Measurements from ENCODE around the gene RTN4RL1. TPM values are rescaled to one million over a fixed set of nuclear protein-coding genes. Genes with fewer than 3 reads are reported as not detected.

The RTN4RL1 gene
- total and polyA plus RNA-seq, 7 experiments from 2014 or later: 0.19 to 1.5 (median 0.49) TPM; not detected in 2

DNA sequence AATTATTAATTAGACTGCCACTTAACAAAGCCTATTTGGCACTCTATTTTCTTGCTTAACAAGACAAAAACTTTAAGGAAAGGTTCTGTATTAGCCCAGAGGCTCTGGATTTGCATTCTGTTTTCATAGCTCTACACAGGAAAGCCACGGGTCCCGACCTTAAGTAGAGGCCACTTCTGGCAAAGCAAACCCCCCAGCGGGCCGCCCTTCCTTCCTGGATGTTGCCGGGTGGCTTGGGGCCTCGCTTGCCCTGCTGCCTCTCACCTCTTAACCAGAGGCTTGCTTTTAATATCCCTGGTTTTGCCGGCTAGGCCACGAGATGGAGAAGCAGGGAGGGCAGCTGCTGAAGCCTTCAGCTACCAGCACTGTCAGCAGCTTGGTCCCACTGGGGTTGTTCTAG, 4.4 kb downstream of the RTN4RL1 start:
- H3K27ac ChIP-seq (ENCODE audit: low read depth, low read length): no peak overlapping the region
- no peaks in the 10 kb centered on the region for H3K9me3 Mint-ChIP-seq
- no peak overlapping the region for H3K4me3 ChIP-seq (ENCODE audit: low read length)
- intact Hi-C loops (cut with micrococcal nuclease): loop anchor here in 1 of 2 donors (10.0 kb wide), 1 partner anchor 146 kb away; no protein-coding TSS in a partner anchor
- H3K27me3 ChIP-seq (ENCODE audit: control insufficient read depth in 2 of 2, insufficient read depth in 2 of 2, low read length in 2 of 2): peaks cover 3 to 6% of the 10 kb centered on the region in 2 donors
- no peaks in the 10 kb centered on the region for H3K36me3 ChIP-seq (ENCODE audit: control insufficient read depth in 2 of 3, insufficient read depth in 3 of 3, low read length in 3 of 3)
- no peak for ATAC-seq
- H3K27me3 Mint-ChIP-seq: peaks cover 4 to 56% (median 7%) of the 10 kb centered on the region in 5 donors
- H3K4me1 Mint-ChIP-seq: peaks cover 4 to 16% (median 12%) of the 10 kb centered on the region in 7 donors
- H3K9me3 ChIP-seq (ENCODE audit: control insufficient read depth in 2 of 3, low read length in 3 of 3): no peaks in the 10 kb centered on the region
- POLR2A ChIA-PET: no interaction called here
- no peak for DNase-seq
- CTCF ChIA-PET: interaction anchor here (0.5 kb wide), 1 partner anchor 34 kb away, joined by 6 read pairs; no protein-coding TSS in a partner anchor
- no peak overlapping the region for H3K4me3 Mint-ChIP-seq
- peaks cover 7 to 14% of the 10 kb centered on the region in 2 donors for H3K4me1 ChIP-seq (ENCODE audit: control insufficient read depth in 2 of 2, insufficient read depth in 2 of 2, low read length in 2 of 2)
- H3K27ac Mint-ChIP-seq: peak overlapping the region in 1 of 9 donors; percentile 55
- H3K36me3 Mint-ChIP-seq: no peaks in the 10 kb centered on the region

DNA sequence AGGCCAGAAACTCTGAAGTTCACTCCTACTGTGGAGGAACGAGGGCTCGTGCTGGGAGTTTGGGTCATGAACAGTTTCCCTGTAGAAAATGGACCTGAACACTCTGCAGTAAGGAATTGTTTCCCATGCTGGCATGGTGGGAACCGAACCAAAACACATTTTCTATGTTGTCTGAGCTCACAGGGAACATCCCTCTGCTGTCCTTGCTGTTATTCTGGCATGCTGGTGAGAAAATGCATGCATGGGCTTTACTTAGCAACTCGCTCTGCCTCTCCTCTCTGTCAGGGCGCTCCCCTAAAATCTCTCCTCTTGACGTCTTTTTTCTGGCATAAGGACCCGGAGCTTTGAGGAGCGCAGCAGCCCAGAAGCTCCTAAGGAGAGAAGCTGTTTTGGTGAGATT, 5.4 kb downstream of the RTN4RL1 start:
- DNase-seq (no peak), ATAC-seq (no peak)
- Histone ChIP-seq H3K27ac (ENCODE audit: low read depth, low read length) (no peak overlapping the region), H3K4me1 (ENCODE audit: control insufficient read depth in 2 of 2, insufficient read depth in 2 of 2, low read length in 2 of 2) (peaks cover 6 to 12% of the 10 kb centered on the region in 2 donors), H3K36me3 (ENCODE audit: control insufficient read depth in 2 of 3, insufficient read depth in 3 of 3, low read length in 3 of 3) (no peaks in the 10 kb centered on the region), H3K4me3 (ENCODE audit: low read length) (no peak overlapping the region), H3K9me3 (ENCODE audit: control insufficient read depth in 2 of 3, low read length in 3 of 3) (no peaks in the 10 kb centered on the region), H3K27me3 (ENCODE audit: control insufficient read depth in 2 of 2, insufficient read depth in 2 of 2, low read length in 2 of 2) (peaks cover 3 to 6% of the 10 kb centered on the region in 2 donors)
- Mint-ChIP-seq H3K4me3 (no peak overlapping the region), H3K36me3 (no peaks in the 10 kb centered on the region), H3K4me1 (peaks cover 0 to 16% (median 12%) of the 10 kb centered on the region in 7 donors), H3K9me3 (no peaks in the 10 kb centered on the region), H3K27me3 (peaks cover 6 to 51% (median 10%) of the 10 kb centered on the region in 5 donors), H3K27ac (no peak overlapping the region)
- ChIA-PET CTCF (interaction anchor here (0.6 to 1.2 kb wide), 2 partner anchors 21 to 259 kb away, joined by 3 read pairs; no protein-coding TSS in a partner anchor), POLR2A (no interaction called here)
- intact Hi-C loops (cut with micrococcal nuclease): loop anchor here in 1 of 2 donors (10.0 kb wide), 1 partner anchor 145 kb away; no protein-coding TSS in a partner anchor

DNA sequence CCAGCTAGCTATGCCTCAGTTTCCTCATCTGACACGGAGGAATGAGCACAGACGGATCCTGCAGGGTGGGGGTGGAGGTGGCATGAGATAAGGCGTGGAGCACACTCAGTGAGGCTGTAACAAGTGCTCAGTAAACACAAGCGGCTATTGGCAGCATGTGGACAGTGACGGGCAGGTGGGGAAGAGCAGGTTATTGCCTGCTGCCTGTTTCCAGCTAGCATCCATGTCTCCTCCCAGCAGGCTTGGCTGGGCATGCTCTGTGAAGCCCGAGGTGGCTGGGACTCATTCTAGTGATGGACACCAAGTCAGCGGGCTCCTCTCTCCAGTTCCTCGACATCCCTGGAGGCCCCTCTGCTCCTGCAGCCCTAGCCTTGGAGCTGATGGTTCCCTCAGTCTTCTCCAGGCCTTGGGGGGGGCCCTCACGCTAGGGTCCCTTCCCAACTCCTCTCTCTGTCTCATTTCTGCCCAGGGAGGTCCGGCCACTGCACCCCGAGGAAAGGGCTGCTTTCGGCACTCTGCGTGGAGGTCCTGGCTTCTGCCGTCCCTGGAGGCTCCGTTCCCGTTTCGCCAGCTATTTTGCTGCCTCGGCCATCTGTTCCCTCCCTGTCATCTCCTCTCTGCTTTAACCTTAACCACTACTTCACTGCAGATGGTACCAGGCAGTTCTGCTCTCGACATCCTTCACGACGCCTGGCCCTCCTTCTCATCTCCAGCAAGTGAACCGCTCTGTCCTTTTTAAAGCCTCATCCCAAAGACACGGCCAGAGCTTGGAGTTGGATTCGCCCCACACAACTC, 6.2 kb downstream of the RTN4RL1 start:
- Histone ChIP-seq H3K27ac (ENCODE audit: low read depth, low read length) (no peak overlapping the region), H3K9me3 (ENCODE audit: control insufficient read depth in 2 of 3, low read length in 3 of 3) (no peaks in the 10 kb centered on the region), H3K27me3 (ENCODE audit: control insufficient read depth in 2 of 2, insufficient read depth in 2 of 2, low read length in 2 of 2) (peaks cover 0 to 3% of the 10 kb centered on the region in 2 donors), H3K4me1 (ENCODE audit: control insufficient read depth in 2 of 2, insufficient read depth in 2 of 2, low read length in 2 of 2) (peaks cover 0 to 12% of the 10 kb centered on the region in 2 donors), H3K4me3 (ENCODE audit: low read length) (no peak overlapping the region), H3K36me3 (ENCODE audit: control insufficient read depth in 2 of 3, insufficient read depth in 3 of 3, low read length in 3 of 3) (no peaks in the 10 kb centered on the region)
- Mint-ChIP-seq H3K9me3 (no peaks in the 10 kb centered on the region), H3K27me3 (peaks cover 7 to 54% (median 10%) of the 10 kb centered on the region in 5 donors), H3K36me3 (no peaks in the 10 kb centered on the region), H3K4me3 (no peak overlapping the region), H3K4me1 (peaks cover 0 to 14% (median 12%) of the 10 kb centered on the region in 7 donors), H3K27ac (no peak overlapping the region)
- ChIA-PET POLR2A (no interaction called here), CTCF (interaction anchor here (1.2 kb wide), 1 partner anchor 21 kb away, joined by 3 read pairs; no protein-coding TSS in a partner anchor)
- DNase-seq (no peak), ATAC-seq (no peak)
- intact Hi-C loops (cut with micrococcal nuclease): no loop called here

DNA sequence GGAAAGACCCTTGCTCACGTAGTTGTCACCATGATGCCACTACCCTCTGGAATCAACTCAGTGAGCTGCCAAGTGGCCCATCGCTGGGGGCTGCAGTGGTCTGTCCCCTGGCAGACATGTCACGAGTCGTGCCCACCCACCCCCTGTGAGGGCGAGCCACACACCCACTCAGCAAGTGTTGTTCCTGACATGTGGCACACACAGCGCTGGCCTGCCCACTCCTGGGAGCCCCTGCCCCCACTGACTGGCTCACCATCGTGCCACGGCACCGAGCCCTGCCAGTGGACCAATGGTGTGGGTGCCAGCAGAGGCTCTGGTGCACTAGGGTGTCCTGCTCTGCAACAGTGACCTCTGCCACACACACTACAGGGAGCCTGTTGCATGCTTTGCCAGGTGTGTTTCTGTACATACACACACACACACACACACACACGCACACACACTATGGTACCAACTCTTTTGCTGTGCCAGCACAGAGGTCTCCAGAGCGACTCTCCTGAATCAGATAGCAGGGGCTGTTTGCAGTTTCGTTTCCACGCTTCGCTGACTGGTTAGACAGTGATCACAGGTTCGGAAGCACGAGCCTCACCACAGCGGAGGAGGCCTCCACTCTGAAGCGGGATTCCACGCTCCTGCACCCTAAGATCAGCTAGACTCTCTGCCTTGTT, 7.7 kb downstream of the RTN4RL1 start:
- peaks cover 0 to 6% (median 1%) of the 10 kb centered on the region in 7 donors for H3K4me1 Mint-ChIP-seq
- Histone ChIP-seq H3K9me3 (ENCODE audit: control insufficient read depth in 2 of 3, low read length in 3 of 3) (no peaks in the 10 kb centered on the region), H3K27me3 (ENCODE audit: control insufficient read depth in 2 of 2, insufficient read depth in 2 of 2, low read length in 2 of 2) (no peaks in the 10 kb centered on the region), H3K4me3 (ENCODE audit: low read length) (no peak overlapping the region), H3K27ac (ENCODE audit: low read depth, low read length) (no peak overlapping the region), H3K4me1 (ENCODE audit: control insufficient read depth in 2 of 2, insufficient read depth in 2 of 2, low read length in 2 of 2) (peaks cover 0 to 2% of the 10 kb centered on the region in 2 donors), H3K36me3 (ENCODE audit: control insufficient read depth in 2 of 3, insufficient read depth in 3 of 3, low read length in 3 of 3) (no peaks in the 10 kb centered on the region)
- no peak overlapping the region for H3K4me3 Mint-ChIP-seq
- intact Hi-C loops (cut with micrococcal nuclease): no loop called here
- no peaks in the 10 kb centered on the region for H3K9me3 Mint-ChIP-seq
- H3K27ac Mint-ChIP-seq: no peak overlapping the region
- peaks cover 0 to under 1% (median 0%) of the 10 kb centered on the region in 5 donors for H3K36me3 Mint-ChIP-seq
- ChIA-PET CTCF (no interaction called here), POLR2A (no interaction called here)
- DNase-seq: no peak
- no peak for ATAC-seq
- H3K27me3 Mint-ChIP-seq: peaks cover 7 to 48% (median 17%) of the 10 kb centered on the region in 5 donors

DNA sequence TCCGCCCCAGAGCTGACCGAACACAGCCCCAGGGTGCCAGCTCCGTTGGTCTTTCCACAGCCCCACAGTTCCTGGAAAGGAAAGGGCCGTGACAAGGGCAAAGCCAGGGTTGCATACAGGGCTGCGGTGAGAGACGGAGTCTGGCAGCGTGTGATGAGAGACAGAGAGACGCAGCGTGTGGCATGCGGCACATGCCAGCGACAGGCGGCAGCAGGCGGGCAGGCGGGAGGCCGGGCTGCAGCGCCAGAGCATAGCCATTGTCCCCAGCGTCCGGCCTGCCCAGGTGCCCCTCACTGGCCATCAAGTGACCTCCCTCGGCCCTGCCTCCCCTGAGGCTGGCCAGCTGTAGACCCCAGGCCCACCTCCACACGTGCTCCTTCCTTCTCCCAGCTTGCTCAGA, 8.6 kb downstream of the RTN4RL1 start:
- DNase-seq (no peak), ATAC-seq (no peak)
- CTCF ChIA-PET: no interaction called here
- no peaks in the 10 kb centered on the region for H3K9me3 ChIP-seq (ENCODE audit: control insufficient read depth in 2 of 3, low read length in 3 of 3)
- no peaks in the 10 kb centered on the region for H3K36me3 ChIP-seq (ENCODE audit: control insufficient read depth in 2 of 3, insufficient read depth in 3 of 3, low read length in 3 of 3)
- Mint-ChIP-seq H3K36me3 (peaks cover 0 to 3% (median 0%) of the 10 kb centered on the region in 5 donors), H3K27me3 (peaks cover 7 to 49% (median 18%) of the 10 kb centered on the region in 5 donors), H3K4me1 (peaks cover 0 to 10% (median 0%) of the 10 kb centered on the region in 7 donors), H3K9me3 (no peaks in the 10 kb centered on the region), H3K4me3 (no peak overlapping the region), H3K27ac (no peak overlapping the region)
- no peak overlapping the region for H3K27ac ChIP-seq (ENCODE audit: low read depth, low read length)
- no peaks in the 10 kb centered on the region for H3K27me3 ChIP-seq (ENCODE audit: control insufficient read depth in 2 of 2, insufficient read depth in 2 of 2, low read length in 2 of 2)
- H3K4me3 ChIP-seq (ENCODE audit: low read length): no peak overlapping the region
- intact Hi-C loops (cut with micrococcal nuclease): no loop called here
- POLR2A ChIA-PET: no interaction called here
- H3K4me1 ChIP-seq (ENCODE audit: control insufficient read depth in 2 of 2, insufficient read depth in 2 of 2, low read length in 2 of 2): no peaks in the 10 kb centered on the region

DNA sequence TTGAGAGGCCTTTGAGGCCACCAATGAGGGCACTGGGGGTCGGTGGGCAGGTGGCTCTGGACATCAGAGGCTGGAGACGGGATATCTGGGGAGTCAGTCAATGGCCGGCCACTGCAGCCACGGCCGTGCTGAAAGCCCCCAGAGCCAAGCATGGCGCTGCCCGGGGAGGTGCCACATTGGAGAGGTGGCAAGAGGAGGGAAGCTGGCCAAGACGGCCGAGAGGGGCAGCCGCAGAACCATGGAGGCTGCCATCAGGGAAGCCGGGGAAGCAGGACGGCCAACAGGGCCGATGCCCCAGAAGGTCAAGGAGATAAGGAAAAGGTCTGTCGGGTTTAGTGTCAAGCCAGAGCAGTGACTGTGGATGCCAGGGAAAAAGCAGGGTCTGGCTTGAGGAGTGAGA, 9.8 kb downstream of the RTN4RL1 start:
- no peaks in the 10 kb centered on the region for H3K27me3 ChIP-seq (ENCODE audit: control insufficient read depth in 2 of 2, insufficient read depth in 2 of 2, low read length in 2 of 2)
- H3K4me3 ChIP-seq (ENCODE audit: low read length): no peak overlapping the region

More for the DNA sequence above, 9.8 kb downstream of the RTN4RL1 start:
- Mint-ChIP-seq H3K9me3 (no peaks in the 10 kb centered on the region), H3K27ac (no peak overlapping the region), H3K27me3 (peaks cover 7 to 40% (median 17%) of the 10 kb centered on the region in 5 donors), H3K36me3 (peaks cover 0 to 3% (median 0%) of the 10 kb centered on the region in 5 donors), H3K4me3 (no peak overlapping the region), H3K4me1 (peaks cover 0 to 4% (median 0%) of the 10 kb centered on the region in 7 donors)
- H3K27ac ChIP-seq (ENCODE audit: low read depth, low read length): no peak overlapping the region
- intact Hi-C loops (cut with micrococcal nuclease): no loop called here
- H3K4me1 ChIP-seq (ENCODE audit: control insufficient read depth in 2 of 2, insufficient read depth in 2 of 2, low read length in 2 of 2): no peaks in the 10 kb centered on the region
- CTCF ChIA-PET: no interaction called here
- no peaks in the 10 kb centered on the region for H3K9me3 ChIP-seq (ENCODE audit: control insufficient read depth in 2 of 3, low read length in 3 of 3)
- DNase-seq (no peak), ATAC-seq (no peak)
- POLR2A ChIA-PET: no interaction called here
- H3K36me3 ChIP-seq (ENCODE audit: control insufficient read depth in 2 of 3, insufficient read depth in 3 of 3, low read length in 3 of 3): no peaks in the 10 kb centered on the region

All from naive thymus-derived CD4-positive, alpha-beta T cell (primary cell).